Effector memory CD4-positive, alpha-beta T cell (primary cell): ENCODE results near the gene DNAJB2.

Source experiments
- DNase-seq, 3 donors: peaks; one replicate each; pipeline ENCODE4 v3.0.0-alpha.2; 2020
- H3K27ac ChIP-seq: 2 replicates; pipeline ENCODE4 v1.7.0; 2013; ENCODE audit warnings: mild to moderate bottlenecking, low read length, moderate library complexity; ENCODE audit not compliant: insufficient read depth, poor library complexity, severe bottlenecking
- H3K27me3 ChIP-seq: replicated peaks from 2 replicates; pipeline ENCODE4 v1.7.0; 2013; ENCODE audit warnings: mild to moderate bottlenecking, low read length; ENCODE audit not compliant: insufficient read depth, control insufficient read depth, poor library complexity, severe bottlenecking
- H3K36me3 ChIP-seq: 2 replicates; pipeline ENCODE4 v1.7.0; 2013; ENCODE audit warnings: mild to moderate bottlenecking, low read length, moderate library complexity; ENCODE audit not compliant: control insufficient read depth, insufficient read depth
- H3K4me1 ChIP-seq: 2 replicates; pipeline ENCODE4 v1.7.0; 2013; ENCODE audit warnings: low read length, mild to moderate bottlenecking; ENCODE audit not compliant: control insufficient read depth, insufficient read depth, poor library complexity, severe bottlenecking
- H3K4me3 ChIP-seq: 2 replicates; pipeline ENCODE4 v1.7.0; 2013; ENCODE audit warnings: low read length, low read depth, mild to moderate bottlenecking; ENCODE audit not compliant: insufficient read depth, poor library complexity, severe bottlenecking
- H3K9me3 ChIP-seq: 2 replicates; pipeline ENCODE4 v1.7.0; 2013; ENCODE audit warnings: mild to moderate bottlenecking, low read length, moderate library complexity; ENCODE audit not compliant: control insufficient read depth

DNAJB2 gene

GRCh38 chr2:219323434-219323833 is 44.3 kb downstream of the DNAJB2 start:
- no peak overlapping the region for H3K4me3 ChIP-seq
- no peak overlapping the region for H3K27ac ChIP-seq
- no peaks in the 10 kb centered on the region for H3K36me3 ChIP-seq
- no peaks in the 10 kb centered on the region for H3K9me3 ChIP-seq
- peaks cover 2% of the 10 kb centered on the region for H3K27me3 ChIP-seq
- no peaks in the 10 kb centered on the region for H3K4me1 ChIP-seq
- DNase-seq: no peak

GRCh38 chr2:219325136-219325535 is 46.0 kb downstream of the DNAJB2 start:
- no peak for DNase-seq
- Histone ChIP-seq H3K4me3 (no peak overlapping the region), H3K36me3 (no peaks in the 10 kb centered on the region), H3K9me3 (no peaks in the 10 kb centered on the region), H3K27ac (no peak overlapping the region), H3K27me3 (peaks cover 2% of the 10 kb centered on the region), H3K4me1 (no peaks in the 10 kb centered on the region)

GRCh38 chr2:219325657-219326315 is 46.6 kb downstream of the DNAJB2 start:
- DNase-seq: no peak
- Histone ChIP-seq H3K4me1 (no peaks in the 10 kb centered on the region), H3K9me3 (no peaks in the 10 kb centered on the region), H3K36me3 (no peaks in the 10 kb centered on the region), H3K4me3 (no peak overlapping the region), H3K27me3 (peaks cover 2% of the 10 kb centered on the region), H3K27ac (no peak overlapping the region)

GRCh38 chr2:219327719-219328118 is 48.6 kb downstream of the DNAJB2 start:
- Histone ChIP-seq H3K4me3 (no peak overlapping the region), H3K9me3 (no peaks in the 10 kb centered on the region), H3K27me3 (peaks cover 12% of the 10 kb centered on the region), H3K27ac (no peak overlapping the region), H3K36me3 (no peaks in the 10 kb centered on the region), H3K4me1 (no peaks in the 10 kb centered on the region)
- no peak for DNase-seq

- Histone ChIP-seq H3K4me1 (no peaks in the 10 kb centered on the region), H3K4me3 (no peak overlapping the region), H3K9me3 (peaks cover 6% of the 10 kb centered on the region), H3K27me3 (peaks cover 16% of the 10 kb centered on the region), H3K36me3 (no peaks in the 10 kb centered on the region), H3K27ac (no peak overlapping the region)
- no peak for DNase-seq
Observed at GRCh38 chr2:219331560-219332213, 52.5 kb downstream of the DNAJB2 start.

- Histone ChIP-seq H3K27ac (no peak within 1 kb of the TSS), H3K27me3 (peaks cover 16% of the 10 kb centered on the region), H3K36me3 (no peaks in the 10 kb centered on the region), H3K4me3 (no peak within 1 kb of the TSS), H3K4me1 (no peaks in the 10 kb centered on the region), H3K9me3 (peaks cover 6% of the 10 kb centered on the region)
- no peak for DNase-seq
Observed at GRCh38 chr2:219332542-219332941, 53.4 kb downstream of the DNAJB2 start, which contains the start of gene RESP18. TSS of gene RESP18 (minus strand) at chr2:219332744.

- Histone ChIP-seq H3K27ac (no peak overlapping the region), H3K4me3 (no peak overlapping the region), H3K9me3 (peaks cover 6% of the 10 kb centered on the region), H3K4me1 (no peaks in the 10 kb centered on the region), H3K36me3 (no peaks in the 10 kb centered on the region), H3K27me3 (peaks cover 16% of the 10 kb centered on the region)
- no peak for DNase-seq
Observed at GRCh38 chr2:219334076-219334475, 54.9 kb downstream of the DNAJB2 start.

GRCh38 chr2:219335373-219335786 is 56.2 kb downstream of the DNAJB2 start:
- Histone ChIP-seq H3K36me3 (no peaks in the 10 kb centered on the region), H3K27me3 (peaks cover 16% of the 10 kb centered on the region), H3K4me1 (no peaks in the 10 kb centered on the region), H3K27ac (no peak overlapping the region), H3K9me3 (peaks cover 6% of the 10 kb centered on the region), H3K4me3 (no peak overlapping the region)
- DNase-seq: no peak
